Stimulated activated CD4-positive, alpha-beta T cell treated with anti-CD3 and anti-CD28 coated beads, TNF-alpha, amount 100 ng/mL, for 1 hour (primary cell): ENCODE results near the gene RNPEPL1.

Source experiments
- DNase-seq, 3 donors: peaks; one replicate each; pipeline ENCODE4 v3.0.0-alpha.2; 2020; ENCODE audit warnings: low read depth in 3 of 3, low spot score in 1 of 3

RNPEPL1 gene

DNA sequence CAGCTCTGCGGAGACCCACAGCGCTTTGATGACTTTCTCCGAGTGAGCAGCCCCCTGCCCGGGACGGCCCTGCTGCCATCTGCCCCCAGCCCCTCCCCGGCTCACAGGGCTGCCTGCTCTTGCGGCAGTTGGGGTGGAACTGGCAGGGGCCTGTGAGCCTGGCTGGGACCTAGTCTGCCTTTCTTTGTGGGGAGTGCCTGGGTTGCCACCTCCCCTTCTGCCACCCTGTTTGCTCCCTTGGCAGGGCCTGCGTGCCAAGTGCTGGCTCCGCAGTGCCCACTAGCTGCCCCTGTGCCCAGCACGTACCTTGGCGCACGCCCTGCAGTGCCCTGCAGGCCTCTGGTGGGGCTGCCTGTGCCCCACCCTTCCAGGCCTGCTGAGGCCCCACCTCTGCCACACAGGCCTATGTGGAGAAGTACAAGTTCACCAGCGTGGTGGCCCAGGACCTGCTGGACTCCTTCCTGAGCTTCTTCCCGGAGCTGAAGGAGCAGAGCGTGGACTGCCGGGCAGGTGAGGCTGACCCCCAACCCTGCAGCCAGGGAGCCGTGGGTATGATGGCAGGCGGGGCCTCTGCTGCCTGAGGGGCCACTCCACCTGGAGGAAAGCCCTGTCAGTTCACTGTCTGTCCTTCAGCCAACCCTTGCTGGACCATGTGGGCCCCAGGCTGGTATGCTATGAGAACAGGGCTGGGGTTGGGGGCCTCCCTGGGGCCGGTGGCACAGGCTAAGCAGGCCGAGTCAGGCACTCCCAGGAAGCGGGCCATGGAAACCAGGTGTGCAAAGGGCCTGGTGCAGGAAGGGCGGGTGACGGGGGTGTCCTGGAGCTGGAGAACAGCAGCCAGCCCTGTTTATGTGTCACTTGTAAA, 7.0 kb downstream of the RNPEPL1 start:
- no peak for DNase-seq

- DNase-seq = no peak
These were observed 7.8 kb downstream of the RNPEPL1 start for GRCh38 chr2:240576036-240576435.

GRCh38 chr2:240576436-240577205, 8.3 kb downstream of the RNPEPL1 start:
- no peak for DNase-seq

DNA sequence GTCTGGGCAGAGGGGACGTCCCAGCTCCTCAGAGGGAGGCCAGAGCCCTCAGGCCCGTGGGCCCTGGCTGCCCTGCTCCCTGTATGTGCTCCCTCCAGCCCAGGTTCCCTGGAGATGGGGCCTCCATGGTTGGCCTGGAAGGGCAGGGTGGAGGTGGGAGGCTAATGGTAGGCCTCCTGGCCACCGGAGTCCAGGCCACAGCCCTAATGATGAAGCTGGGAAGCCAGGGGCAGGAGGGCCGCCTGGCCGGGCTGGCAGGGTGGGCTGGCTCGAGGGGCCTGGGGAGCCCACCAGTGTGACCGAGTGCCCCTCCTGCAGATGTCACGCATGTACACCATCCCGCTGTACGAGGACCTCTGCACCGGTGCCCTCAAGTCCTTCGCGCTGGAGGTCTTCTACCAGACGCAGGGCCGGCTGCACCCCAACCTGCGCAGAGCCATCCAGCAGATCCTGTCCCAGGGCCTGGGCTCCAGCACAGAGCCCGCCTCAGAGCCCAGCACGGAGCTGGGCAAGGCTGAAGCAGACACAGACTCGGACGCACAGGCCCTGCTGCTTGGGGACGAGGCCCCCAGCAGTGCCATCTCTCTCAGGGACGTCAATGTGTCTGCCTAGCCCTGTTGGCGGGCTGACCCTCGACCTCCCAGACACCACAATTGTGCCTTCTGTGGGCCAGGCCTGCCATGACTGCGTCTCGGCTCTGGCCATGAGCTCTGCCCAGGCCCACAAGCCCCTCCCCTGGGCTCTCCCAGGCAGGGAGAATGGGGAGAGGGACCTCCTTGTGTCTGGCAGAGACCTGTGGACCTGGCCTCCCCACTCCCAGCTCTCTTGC, 9.2 kb downstream of the RNPEPL1 start:
- no peak for DNase-seq

DNA sequence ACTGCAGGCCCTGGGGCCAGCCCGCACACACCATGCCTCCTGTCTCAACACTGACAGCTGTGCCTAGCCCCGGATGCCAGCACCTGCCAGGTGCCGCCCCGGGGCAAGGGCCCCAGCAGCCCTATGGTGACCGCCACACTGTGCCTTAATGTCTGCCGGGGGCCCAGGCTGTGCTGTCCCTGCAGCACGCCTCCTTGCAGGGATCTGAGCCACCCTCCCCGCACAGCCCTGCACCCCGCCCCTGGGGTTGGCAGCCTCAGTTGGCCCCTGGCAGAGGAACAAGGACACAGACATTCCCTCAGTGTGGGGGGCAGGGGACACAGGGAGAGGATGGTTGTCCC, 9.8 kb downstream of the RNPEPL1 start:
- DNase-seq = no peak

- no peak for DNase-seq
These were observed 10.2 kb downstream of the RNPEPL1 start for GRCh38 chr2:240578488-240578887.

DNA sequence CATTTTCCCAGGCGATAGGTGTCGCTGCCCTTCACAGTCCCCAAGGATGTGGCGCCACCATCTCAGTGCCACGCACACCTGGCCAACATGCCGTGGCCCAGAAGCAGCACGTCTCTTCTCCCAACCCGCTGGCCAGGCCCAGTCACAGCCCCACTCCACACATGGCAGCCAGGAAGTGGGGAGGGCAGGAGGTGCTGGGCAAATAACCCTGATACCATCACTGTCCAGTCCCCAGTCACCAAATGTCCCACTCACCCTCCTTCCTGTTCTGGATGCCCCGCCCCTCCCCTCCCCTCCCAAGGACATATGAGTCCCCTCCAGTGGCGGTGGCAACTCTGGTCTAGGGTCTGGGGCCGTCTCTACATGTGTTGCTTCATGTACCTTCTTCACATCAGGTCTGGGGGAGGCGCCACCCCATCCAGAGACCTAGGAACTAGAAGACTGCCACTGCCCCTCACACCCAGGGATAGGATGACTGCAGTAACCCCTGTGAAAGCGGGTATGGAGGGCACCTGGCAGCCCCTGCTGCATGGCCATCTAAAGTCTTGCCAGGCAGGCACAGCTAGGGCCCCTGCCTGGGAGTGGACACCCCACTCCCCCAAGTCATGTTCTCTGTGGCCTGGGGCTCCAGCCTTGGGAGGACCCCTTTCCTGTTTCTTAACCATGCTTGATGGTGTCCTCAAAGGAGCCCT, 10.9 kb downstream of the RNPEPL1 start:
- DNase-seq = no peak

DNA sequence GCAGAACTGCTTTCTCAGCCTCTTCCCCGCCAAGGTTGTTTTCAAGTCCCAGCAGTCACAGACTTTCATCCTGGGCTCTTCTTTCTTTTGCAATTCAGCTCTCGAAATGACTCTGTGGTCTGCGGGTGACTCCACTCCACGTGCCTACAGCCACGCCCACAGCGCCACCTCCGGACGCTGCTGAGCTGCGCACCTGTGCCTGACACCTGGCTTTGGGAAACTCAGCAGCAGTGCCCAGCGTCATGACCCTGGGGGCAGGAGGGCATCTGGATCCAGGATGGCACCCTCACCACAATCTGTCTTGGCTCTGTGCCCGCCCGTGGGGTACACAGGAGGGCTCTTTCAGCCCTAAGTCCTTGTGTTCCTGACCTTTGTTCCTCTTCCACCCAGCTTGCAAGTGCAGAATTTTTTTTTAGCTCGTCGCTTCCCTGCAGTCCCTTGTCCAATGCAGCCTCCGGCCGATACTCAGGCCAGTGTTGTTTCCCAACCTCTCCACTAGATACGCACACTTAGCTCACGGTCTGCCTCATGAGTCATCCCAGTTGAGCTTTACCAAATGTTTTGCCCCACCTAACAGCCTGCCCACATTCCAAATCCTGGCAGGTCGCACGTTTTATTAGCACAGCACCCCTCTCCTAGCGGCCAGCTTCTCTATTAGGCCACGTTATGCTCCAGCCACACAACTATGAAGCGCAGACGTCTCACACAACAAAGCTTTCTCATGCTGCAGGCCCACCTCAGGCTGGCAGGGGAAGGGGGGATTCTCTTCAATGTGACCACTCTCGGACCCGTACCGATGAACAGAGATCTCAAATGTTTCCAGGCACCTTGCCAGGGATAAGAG, 11.7 kb downstream of the RNPEPL1 start:
- peak in 2 of 3 donors; percentile 51 to 59 for DNase-seq

- no peak for DNase-seq
These were observed 13.5 kb downstream of the RNPEPL1 start for GRCh38 chr2:240581811-240582210.

DNA sequence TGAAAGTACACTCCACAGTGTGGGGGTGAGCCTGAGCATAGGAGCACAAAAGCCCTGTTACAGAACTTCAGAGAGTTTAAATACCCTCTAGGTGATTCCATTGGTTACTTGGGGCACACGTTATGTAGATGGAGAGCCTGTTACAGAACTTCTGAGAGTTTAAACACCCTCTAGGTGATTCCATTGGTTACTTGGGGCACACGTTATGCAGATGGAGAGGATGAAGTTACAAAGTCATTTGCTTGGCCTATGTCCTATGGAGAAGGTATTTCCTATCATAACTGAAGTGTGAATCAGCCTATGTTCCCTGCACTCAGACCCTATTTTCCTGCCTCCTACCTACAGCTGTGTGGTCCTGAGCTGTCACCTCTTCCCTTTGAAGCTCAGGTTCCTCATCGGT, 14.5 kb downstream of the RNPEPL1 start:
- no peak for DNase-seq

- DNase-seq = no peak
These were observed 15.5 kb downstream of the RNPEPL1 start for GRCh38 chr2:240583774-240584173.

GRCh38 chr2:240584486-240585031, 16.3 kb downstream of the RNPEPL1 start:
- no peak for DNase-seq

- DNase-seq = no peak
These were observed 16.8 kb downstream of the RNPEPL1 start for GRCh38 chr2:240585101-240585500.

DNA sequence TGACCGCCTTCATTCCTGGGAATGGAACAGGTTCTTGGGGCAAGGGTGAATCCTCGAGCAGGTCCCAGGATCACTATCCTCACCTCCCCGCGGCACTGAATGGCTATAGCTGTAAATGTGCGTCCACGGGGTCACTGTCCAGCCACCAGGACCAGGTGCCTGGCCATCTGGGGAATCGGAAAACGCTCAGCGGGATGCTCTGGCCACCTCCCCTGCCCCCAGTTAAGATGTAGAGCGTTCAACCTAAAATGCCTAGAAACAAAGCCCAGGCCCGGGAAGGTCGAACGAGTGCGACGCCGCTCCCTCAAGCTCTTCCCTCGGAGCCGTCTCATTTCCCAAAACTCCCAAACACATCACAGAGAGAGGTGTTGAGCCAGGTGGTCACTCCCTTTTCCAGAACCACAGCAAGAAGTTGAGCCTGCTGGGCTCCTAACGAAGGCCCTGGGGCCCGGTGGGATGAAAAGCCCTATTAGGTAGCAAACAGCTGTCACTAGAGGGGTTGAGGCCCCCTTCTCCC, 17.5 kb downstream of the RNPEPL1 start:
- no peak for DNase-seq

DNA sequence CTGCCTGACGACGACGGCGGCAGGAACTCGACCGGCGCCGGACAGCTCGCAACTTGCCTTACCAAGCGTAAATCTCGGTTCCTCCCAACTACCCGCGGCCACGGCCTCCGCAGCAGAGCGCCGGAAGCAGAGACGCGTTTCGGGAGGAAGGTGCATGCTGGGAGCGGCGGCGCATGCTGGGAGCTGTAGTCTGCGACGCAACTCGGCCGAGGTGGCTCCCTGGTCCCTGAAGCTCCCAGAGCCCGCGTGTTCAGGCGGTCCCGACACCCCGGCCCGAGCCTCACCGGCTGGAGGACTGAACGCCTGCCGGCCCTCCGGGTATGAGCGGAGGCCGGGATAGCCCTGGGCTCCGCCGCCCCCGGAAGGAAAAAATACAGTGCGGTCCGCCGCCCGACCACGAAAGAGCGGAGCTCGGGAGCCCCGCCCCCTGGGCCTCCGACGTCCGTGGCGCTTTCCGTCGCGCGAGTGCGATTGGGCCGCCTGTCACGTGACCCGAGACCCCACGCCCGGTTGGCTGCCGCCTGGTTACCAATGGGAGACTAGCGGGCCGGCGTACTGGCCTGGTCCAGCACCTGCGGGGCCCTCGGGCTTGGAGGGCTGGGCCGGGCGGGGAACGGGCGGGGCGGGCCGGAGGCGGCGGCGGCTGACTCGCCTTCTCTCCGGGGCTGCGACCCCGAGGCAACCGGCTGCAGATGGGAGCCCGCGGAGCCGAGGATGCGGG, 18.1 kb downstream of the RNPEPL1 start, which contains the start of gene CAPN10:
Gene CAPN10 (plus strand): TSS at position 537 of the 721 bp plus-strand sequence. CDS start 178 bp downstream, at position 715.
- peak; percentile 86 to 89 (median 88) for DNase-seq

- peak in 1 of 3 donors; percentile 39 for DNase-seq
These were observed 18.9 kb downstream of the RNPEPL1 start for GRCh38 chr2:240586919-240587800.

- DNase-seq = no peak
These were observed 19.8 kb downstream of the RNPEPL1 start for GRCh38 chr2:240588006-240588655.
